Adipose tissue (tissue), 3 donors: ENCODE data around the gene SNTG2. TPM values are rescaled to one million over a fixed set of nuclear protein-coding genes. Genes with fewer than 3 reads are reported as not detected.
"Not testable (repeated sequence)": the region's sequence is repeated elsewhere in the genome, so short reads cannot be mapped to it uniquely, and the experiment has no call there.

Source experiments
- H3K27ac ChIP-seq: one replicate; pipeline ENCODE4 v1.5.1; 2013; ENCODE audit warnings: low read depth, low read length
- WGBS, 3 donors: extraction: QIAGEN DNeasy Blood & Tissue Kit; methylation state at CpG; one replicate each; pipeline ENCODE4 v1.1.7; 2013; 5-methylcytosine and 5-hydroxymethylcytosine counted together
- polyA plus RNA-seq, 3 donors: library from polyadenylated mRNA; stranded (reverse); fragments of 200-250 nt; gene quantifications; one replicate each; pipeline ENCODE4 v1.2.3, GENCODE V29; 2013
- donor health status: healthy with polysubstance abuse.
- donor health status: Bipolar disorder and iron deficiency.
- donor health status: healthy.

The SNTG2 gene
- polyA plus RNA-seq, 3 donors: 0.56 to 2.8 (median 2.7) TPM

GRCh38 chr2:1101982-1102590 is 151.4 kb downstream of the SNTG2 start:
- no peak overlapping the region for H3K27ac ChIP-seq
- WGBS, 3 donors: 71 to 85% (median 76%) methylated on average over 16 of the region's 16 CpGs

GRCh38 chr2:1104364-1104763 is 153.7 kb downstream of the SNTG2 start:
- WGBS, 3 donors: 24 to 77% (median 68%) methylated on average over 8 of the region's 8 CpGs
- no peak overlapping the region for H3K27ac ChIP-seq

DNA sequence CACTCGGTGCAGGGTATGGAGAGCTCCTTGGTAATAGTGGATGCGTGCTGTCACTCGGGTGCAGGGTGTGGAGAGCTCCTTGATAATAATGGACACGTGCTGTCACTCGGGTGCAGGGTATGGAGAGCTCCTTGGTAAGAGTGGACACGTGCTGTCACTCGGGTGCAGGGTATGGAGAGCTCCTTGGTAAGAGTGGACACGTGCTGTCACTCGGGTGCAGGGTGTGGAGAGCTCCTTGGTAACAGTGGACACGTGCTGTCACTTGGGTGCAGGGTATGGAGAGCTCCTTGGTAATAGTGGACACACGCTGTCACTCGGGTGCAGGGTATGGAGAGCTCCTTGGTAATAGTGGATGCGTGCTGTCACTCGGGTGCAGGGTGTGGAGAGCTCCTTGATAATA is 155.7 kb downstream of the SNTG2 start:
- H3K27ac ChIP-seq: not testable (repeated sequence)
- 89 to 93% (median 92%) methylated on average over 10 to 12 of the region's 14 CpGs for WGBS, 3 donors

GRCh38 chr2:1115843-1116539 is 165.3 kb downstream of the SNTG2 start:
- WGBS, 3 donors: 44 to 76% (median 65%) methylated on average over 12 of the region's 12 CpGs
- no peak overlapping the region for H3K27ac ChIP-seq

DNA sequence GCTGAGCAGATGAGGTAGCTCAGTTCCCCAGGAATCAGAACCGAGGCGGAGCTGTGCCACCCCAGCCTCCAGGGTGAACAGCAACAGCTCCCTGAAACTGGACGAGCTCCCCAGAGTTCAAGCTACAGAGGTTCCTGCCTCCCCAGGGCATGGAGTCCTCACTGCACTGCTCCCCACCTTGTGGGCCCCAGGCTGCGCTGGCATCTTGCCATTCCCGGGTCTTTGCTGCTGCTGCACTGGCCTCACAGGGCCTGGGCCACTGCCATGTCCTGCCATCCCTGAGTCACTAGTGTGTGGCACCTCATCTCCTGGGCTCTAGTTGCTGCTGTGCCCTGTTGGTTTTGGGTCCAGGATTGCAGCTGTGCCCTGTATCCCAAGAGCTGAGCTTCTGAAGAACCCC is 166.9 kb downstream of the SNTG2 start:
- no peak overlapping the region for H3K27ac ChIP-seq
- WGBS, 3 donors: 79 to 87% (median 81%) methylated on average over 5 of the region's 5 CpGs

GRCh38 chr2:1125217-1125616 is 174.6 kb downstream of the SNTG2 start:
- WGBS, 3 donors: 44 to 74% (median 51%) methylated on average over 1 of the region's 1 CpG

DNA sequence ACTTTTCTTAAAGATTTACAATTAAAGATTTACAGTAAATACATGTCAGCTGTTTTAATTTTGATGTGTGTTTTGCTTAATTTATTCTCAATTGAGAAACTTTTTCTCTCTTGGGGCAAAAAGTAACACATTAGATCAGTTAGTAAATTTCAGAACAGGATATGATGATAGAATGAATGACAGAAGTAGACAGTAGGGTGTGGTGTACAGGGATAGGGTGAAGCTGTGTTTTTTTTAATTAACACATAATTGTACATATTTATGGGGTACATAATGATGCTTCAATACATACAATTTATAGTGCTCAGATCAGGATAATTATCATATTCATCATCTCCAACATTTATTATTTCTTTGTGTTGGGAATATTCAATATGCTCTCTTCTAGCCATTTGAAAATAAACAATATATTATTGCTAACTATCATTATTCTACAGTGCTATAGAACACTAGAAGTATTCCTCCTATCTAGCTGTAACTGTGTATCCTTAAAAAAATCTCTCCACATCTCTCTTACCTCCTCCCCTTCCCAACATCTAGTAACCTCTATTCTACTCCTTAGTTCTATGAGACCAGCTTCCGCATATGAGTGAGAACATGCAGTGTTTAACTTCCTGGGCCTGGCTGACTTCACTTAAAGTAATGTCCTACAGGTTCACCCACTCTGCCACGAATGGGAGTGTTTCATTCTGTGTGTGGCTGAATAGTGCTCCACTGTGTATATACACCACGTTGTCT is 175.2 kb downstream of the SNTG2 start:
- 75 to 87% (median 82%) methylated on average over 3 of the region's 3 CpGs for WGBS, 3 donors
- no peak overlapping the region for H3K27ac ChIP-seq

More at GRCh38 chr2:1125217-1125616, 174.6 kb downstream of the SNTG2 start:
- no peak overlapping the region for H3K27ac ChIP-seq

DNA sequence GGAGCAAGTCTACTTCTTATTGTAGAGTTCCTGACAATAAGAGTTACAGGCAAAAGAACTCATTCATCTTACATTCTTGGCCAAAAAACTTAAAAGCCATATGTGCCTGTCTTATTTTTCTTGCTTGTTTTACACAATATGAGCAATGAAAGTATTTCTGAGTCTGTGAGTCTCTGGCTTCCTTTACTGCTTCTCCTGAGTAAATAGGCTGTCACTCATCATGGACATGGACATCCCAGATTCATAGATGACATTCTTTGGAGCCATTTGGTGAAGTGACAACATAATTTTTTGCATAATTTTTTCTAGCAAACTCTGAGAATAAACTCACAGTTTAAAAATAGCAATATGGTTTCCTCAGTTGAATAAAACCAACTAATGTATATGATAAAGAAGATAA is 179.3 kb downstream of the SNTG2 start:
- no peak overlapping the region for H3K27ac ChIP-seq

DNA sequence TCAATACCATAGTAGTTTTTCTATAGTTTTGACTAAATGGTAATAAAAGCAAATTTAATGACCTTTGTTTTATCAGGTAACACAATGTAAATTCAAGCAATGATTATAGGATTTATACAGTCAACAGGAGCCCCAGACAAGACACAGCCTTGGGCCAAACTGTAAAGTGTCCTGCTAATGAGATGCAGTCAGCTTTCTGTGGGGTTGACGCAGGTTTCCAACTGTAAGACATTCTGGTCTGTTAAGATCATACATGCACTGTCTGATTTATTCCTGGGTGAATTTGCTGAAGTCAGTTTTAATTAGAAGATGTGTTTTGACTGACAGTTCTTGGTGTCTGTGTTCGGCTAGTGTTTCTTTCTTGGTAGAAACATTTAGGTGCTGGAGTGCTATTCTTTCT is 180.3 kb downstream of the SNTG2 start:
- 83 to 85% (median 84%) methylated on average over 2 of the region's 2 CpGs for WGBS, 3 donors

GRCh38 chr2:1132328-1132969 is 181.8 kb downstream of the SNTG2 start:
- H3K27ac ChIP-seq: no peak overlapping the region

More for the DNA sequence above, 180.3 kb downstream of the SNTG2 start:
- no peak overlapping the region for H3K27ac ChIP-seq

GRCh38 chr2:1133896-1134295 is 183.2 kb downstream of the SNTG2 start:
- WGBS, 3 donors: 47 to 83% (median 64%) methylated on average over 16 of the region's 16 CpGs
- H3K27ac ChIP-seq: not testable (repeated sequence)

More at GRCh38 chr2:1132328-1132969, 181.8 kb downstream of the SNTG2 start:
- 64 to 79% (median 67%) methylated on average over 14 of the region's 14 CpGs for WGBS, 3 donors

- 94 to 97% (median 96%) methylated on average over 19 to 20 of the region's 20 CpGs for WGBS, 3 donors
- H3K27ac ChIP-seq: no peak overlapping the region
These were observed 184.0 kb downstream of the SNTG2 start for GRCh38 chr2:1134629-1135028.

DNA sequence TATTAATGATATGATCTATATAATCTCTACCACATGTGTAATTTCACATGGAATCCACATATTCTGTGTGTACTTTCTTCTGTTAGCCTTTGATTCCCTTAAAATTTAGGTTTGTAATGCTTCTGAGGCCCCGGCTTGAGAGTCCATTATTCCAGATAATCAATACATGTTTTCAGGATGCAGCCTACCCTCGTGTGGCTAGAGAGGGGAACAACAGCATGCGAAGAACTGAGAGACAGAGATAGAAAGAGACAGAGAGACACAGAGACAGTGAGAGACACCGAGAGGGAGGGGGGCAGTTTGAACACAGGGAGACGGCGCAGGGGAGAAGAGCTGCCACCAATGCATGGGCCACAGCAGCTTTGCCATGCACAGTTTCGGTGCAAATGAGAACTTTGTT is 185.4 kb downstream of the SNTG2 start:
- WGBS, 3 donors: 46 to 67% (median 64%) methylated on average over 7 of the region's 7 CpGs

DNA sequence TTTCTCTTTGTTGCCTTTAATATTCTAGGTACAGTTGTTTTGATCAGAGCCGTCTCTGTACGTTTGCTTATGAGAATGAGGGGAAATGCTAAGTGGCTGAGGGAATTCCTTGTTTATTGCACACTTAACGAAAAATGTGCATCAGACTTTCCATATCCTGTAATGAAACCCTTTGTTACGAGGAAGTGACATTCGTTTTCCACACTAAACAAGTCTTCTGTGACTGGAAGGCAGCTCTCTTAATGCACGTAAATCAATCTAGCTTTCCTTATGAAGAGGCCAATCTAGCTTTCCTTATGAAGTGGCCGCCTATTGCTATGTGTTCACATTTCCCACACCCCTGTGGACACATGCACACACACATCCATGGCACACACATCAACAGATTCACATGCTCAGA is 186.2 kb downstream of the SNTG2 start:
- WGBS, 3 donors: 24 to 59% (median 27%) methylated on average over 7 of the region's 7 CpGs

More for the DNA sequence above, 185.4 kb downstream of the SNTG2 start:
- no peak overlapping the region for H3K27ac ChIP-seq

DNA sequence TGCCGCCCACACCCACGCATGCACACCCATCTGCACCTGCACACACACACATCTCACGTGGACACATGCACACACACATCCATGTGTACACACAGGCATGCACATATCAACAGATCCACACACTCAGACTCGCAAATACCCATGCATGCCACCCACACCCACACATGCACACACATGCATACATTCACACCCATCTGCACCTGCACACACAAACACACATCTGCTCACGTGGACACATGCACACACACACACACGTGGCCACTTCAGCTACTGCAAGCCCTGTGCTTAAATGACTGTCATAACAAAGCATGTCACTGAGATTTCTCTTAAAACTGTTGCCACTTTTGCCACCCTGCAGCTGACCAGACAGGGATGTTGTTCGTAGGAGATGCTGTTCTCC is 186.6 kb downstream of the SNTG2 start:
- WGBS, 3 donors: 75 to 81% (median 78%) methylated on average over 7 of the region's 7 CpGs

More for the DNA sequence above, 186.2 kb downstream of the SNTG2 start:
- no peak overlapping the region for H3K27ac ChIP-seq

GRCh38 chr2:1137913-1138391 is 187.3 kb downstream of the SNTG2 start:
- no peak overlapping the region for H3K27ac ChIP-seq
- WGBS, 3 donors: 75 to 84% (median 78%) methylated on average over 15 of the region's 15 CpGs

More for the DNA sequence above, 186.6 kb downstream of the SNTG2 start:
- no peak overlapping the region for H3K27ac ChIP-seq

DNA sequence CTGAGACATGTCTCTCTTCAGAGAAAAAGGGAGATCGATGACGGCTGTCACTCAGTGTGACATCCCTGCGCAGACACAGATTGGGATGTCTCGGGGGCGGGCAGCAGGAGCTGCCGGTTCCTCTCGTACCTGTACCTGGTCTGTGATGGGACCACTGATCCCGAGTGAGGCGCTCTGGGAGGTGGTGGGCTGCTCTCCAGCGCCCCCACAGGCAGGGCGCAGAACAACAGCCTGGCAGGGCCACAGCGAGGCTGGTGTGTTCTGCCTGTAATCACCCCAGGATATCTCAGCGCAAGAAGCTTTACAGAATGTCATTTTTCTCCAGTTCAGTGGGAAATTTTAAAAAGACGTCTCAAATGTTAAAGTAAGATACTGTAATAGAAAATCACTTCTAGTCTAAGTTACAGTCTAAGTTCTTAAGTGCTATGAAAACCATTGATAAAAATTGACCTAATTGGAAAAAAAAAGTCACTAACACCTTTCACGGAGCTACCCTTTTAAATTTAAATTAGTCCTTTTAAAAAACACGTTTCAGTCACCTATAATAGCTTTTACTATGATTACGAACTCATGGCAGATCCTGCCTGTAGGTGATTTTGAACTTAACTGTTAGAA is 189.8 kb downstream of the SNTG2 start:
- 27 to 46% (median 46%) methylated on average over 17 of the region's 17 CpGs for WGBS, 3 donors

DNA sequence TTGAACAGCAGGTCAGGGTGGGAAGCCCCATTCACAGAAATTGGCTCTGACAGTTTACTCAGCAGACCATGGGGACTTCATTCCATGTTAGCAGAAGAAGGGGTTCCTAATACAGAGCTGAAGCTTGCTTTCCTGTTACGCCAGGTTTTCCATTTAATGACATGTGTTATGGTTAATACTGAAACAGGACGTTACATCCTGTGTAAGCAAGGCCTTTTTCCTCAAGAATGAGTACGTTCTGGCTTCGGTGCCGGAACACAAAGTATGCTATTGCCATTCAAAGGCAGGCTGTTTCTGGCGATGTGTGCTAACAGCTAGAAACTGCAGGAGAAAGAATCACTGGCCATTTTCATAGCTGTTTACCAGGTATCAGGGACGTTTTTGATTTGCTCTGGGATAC is 190.4 kb downstream of the SNTG2 start:
- no peak overlapping the region for H3K27ac ChIP-seq
- WGBS, 3 donors: 57 to 79% (median 64%) methylated on average over 7 of the region's 7 CpGs

More for the DNA sequence above, 189.8 kb downstream of the SNTG2 start:
- H3K27ac ChIP-seq: no peak overlapping the region
